GM19238 (cell line): Measurements from ENCODE around the gene MTSS2.
"Not testable (repeated sequence)": the region's sequence is repeated elsewhere in the genome, so short reads cannot be mapped to it uniquely, and the experiment has no call there.

Experiments used
- DNase-seq: peaks from one replicate; pipeline ENCODE4 v3.0.0; 2011; ENCODE audit warnings: low spot score; ENCODE audit not compliant: insufficient read length

The MTSS2 gene

GRCh38 chr16:70656065-70656711, 29.7 kb downstream of the MTSS2 start:
- DNase-seq = no peak

- DNase-seq = peak; percentile 44
These were observed 31.8 kb downstream of the MTSS2 start for GRCh38 chr16:70653809-70654771.

- DNase-seq = no peak
These were observed 32.4 kb downstream of the MTSS2 start for GRCh38 chr16:70653406-70653805.

GRCh38 chr16:70652322-70652721, 33.5 kb downstream of the MTSS2 start:
- no peak for DNase-seq

GRCh38 chr16:70651524-70651923, 34.3 kb downstream of the MTSS2 start:
- no peak for DNase-seq

GRCh38 chr16:70650216-70650615, 35.6 kb downstream of the MTSS2 start:
- no peak for DNase-seq

- DNase-seq = no peak
These were observed 36.6 kb downstream of the MTSS2 start for GRCh38 chr16:70649300-70649699.

- DNase-seq = no peak
These were observed 37.2 kb downstream of the MTSS2 start for GRCh38 chr16:70648606-70649005.

GRCh38 chr16:70647441-70648359, 38.2 kb downstream of the MTSS2 start:
- DNase-seq = no peak

- no peak for DNase-seq
These were observed 39.3 kb downstream of the MTSS2 start, which contains the start of gene IL34 for GRCh38 chr16:70646260-70647241. IL34 (plus strand) TSS chr16:70646559; CDS start chr16:70646948, 389 bp downstream.

GRCh38 chr16:70644763-70645597, 40.9 kb downstream of the MTSS2 start:
- no peak for DNase-seq

- DNase-seq = not testable (repeated sequence)
These were observed 42.6 kb downstream of the MTSS2 start for GRCh38 chr16:70643264-70643663.

GRCh38 chr16:70642633-70643032, 43.2 kb downstream of the MTSS2 start:
- DNase-seq = no peak

- no peak for DNase-seq
These were observed 46.8 kb downstream of the MTSS2 start for GRCh38 chr16:70638814-70639792.
